ENCODE results near the gene TLDC2. TPM values are rescaled to one million over a fixed set of nuclear protein-coding genes. Genes with fewer than 3 reads are reported as not detected.

TLDC2 gene
- total and polyA plus RNA-seq, 2 of the 8 experiments (the other 6 are each of a cell fraction or from before 2014, with no cell fraction given) = 0.29 to 0.34 TPM

DNA sequence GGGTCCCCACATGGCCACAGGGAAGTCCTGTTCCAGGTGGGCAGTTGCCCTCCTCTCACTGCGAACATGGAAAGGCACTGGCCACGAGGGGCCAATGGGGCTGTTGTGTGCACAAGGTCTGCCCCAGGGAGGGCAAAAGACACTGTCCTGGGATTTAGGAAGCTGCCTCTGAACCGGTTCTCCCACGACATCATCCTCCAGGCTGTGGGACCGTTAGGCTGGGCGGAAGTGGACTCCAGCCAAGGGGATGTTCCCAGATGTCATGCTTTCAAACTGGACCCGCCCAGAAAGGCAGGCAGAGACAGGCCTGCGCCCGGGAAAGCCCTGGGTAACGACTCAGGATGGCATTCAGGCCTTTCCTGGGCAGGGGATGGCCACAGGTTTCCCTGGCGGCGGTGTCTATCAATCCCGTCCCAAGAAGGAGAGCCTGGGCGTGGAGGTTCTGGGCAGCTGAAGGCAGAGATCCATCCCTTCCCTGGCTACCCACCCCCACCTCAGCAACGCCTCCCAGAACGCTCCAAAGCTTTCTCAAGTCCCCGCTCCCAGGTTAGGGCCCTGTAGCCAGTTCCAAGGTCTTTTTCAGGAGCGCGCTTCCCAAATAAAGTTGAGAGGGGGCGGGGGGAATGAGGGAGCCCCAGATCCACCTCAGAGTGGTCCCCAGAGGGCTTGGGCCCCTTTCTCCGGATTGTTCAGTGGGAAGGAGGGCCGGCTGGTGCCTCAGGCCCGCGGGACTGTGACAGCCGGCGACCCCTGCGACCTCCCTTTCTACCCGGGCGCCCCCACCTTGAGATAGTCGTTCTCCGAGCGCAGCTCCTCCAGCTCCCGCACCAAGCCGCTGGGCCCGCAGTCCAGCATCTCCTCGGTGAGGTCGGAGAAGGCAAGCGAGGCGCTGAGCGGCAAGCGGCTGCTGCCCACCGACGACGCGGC is 13.8 kb upstream of the TLDC2 start:
- Histone ChIP-seq H3K56ac (replicated peaks; ENCODE audit: insufficient read length, low read depth, low read length) (no peak overlapping the region), H3K14ac (ENCODE audit: insufficient read length) (no peak overlapping the region), H2AFZ (ENCODE audit: low read length) (no peak overlapping the region), H2BK5ac (ENCODE audit: low read depth, low read length) (no peak overlapping the region), H2AK5ac (ENCODE audit: low read depth, low read length) (no peak overlapping the region), H4K8ac (ENCODE audit: extremely low read depth, insufficient read depth, low read length) (no peak overlapping the region; the same call in none of the 2 replicates), H2BK120ac (replicated peaks; ENCODE audit: low read depth, low read length) (no peak overlapping the region), H3K27me3 (replicated peaks in 1 of 4; ENCODE audit: control insufficient read depth in 3 of 4, extremely low read depth in 1 of 4, insufficient read depth in 3 of 4, low read length in 3 of 4) (peaks cover 0 to 10% (median 6%) of the 10 kb centered on the region in 4 experiments; a peak in 4 of 7 replicates), H3K4me1 (replicated peaks in 1 of 4; ENCODE audit: control insufficient read depth in 3 of 4, insufficient read depth in 4 of 4, low read length in 3 of 4) (peaks cover 3 to 23% (median 17%) of the 10 kb centered on the region in 4 experiments), H3K4me2 (ENCODE audit: insufficient read depth in 1 of 2, low read depth in 2 of 2, low read length in 2 of 2) (peak overlapping the region; percentile 70 to 85), H4K20me1 (replicated peaks in 1 of 2; ENCODE audit: control insufficient read depth in 1 of 2, insufficient read depth in 2 of 2, low read length in 2 of 2) (peaks cover 20% of the 10 kb centered on the region in 2 experiments), H2BK15ac (ENCODE audit: low read length) (no peak overlapping the region), H4K91ac (replicated peaks; ENCODE audit: insufficient read length, low read length) (no peak overlapping the region), H3K23ac (ENCODE audit: insufficient read length) (no peak overlapping the region), H3K79me1 (ENCODE audit: low read depth, low read length) (peaks cover 22% of the 10 kb centered on the region), H3K27ac (ENCODE audit: low read depth, low read length) (no peak overlapping the region), H2BK12ac (ENCODE audit: low read depth, low read length) (no peak overlapping the region), H3K36me3 (ENCODE audit: control insufficient read depth in 2 of 4, insufficient read depth in 4 of 4, low read length in 3 of 4) (0 out of 8 replicates have a peak, but pooled peaks cover 0 to 2% (median 0%) of the 10 kb centered on the region in 4 experiments), H3K9me3 (ENCODE audit: insufficient read depth in 2 of 2, low read depth in 1 of 2, low read length in 1 of 2) (no peaks in the 10 kb centered on the region), H3K9ac (replicated peaks in 1 of 4; ENCODE audit: extremely low read depth in 1 of 4, low read depth in 3 of 4, low read length in 3 of 4) (peak overlapping the region; percentile 34 to 91 (median 52); a peak in 6 of 7 replicates), H3K23me2 (ENCODE audit: low read depth, low read length) (peaks cover 15% of the 10 kb centered on the region; the same call in 1 of the 2 replicates), H3K4ac (replicated peaks; ENCODE audit: insufficient read length, low read depth, low read length) (no peak overlapping the region), H2BK20ac (ENCODE audit: low read length) (no peak overlapping the region), H3K79me2 (ENCODE audit: control insufficient read depth in 1 of 2, insufficient read depth in 2 of 2, low read length in 2 of 2) (peaks cover 0 to 37% of the 10 kb centered on the region in 2 experiments; a peak in 2 of 4 replicates), H3K18ac (ENCODE audit: extremely low read depth, low read length) (peak overlapping the region; percentile 3; the same call in 1 of the 2 replicates), H4K5ac (ENCODE audit: insufficient read length, low read depth, low read length) (no peak overlapping the region), H3K4me3 (ENCODE audit: extremely low read depth in 1 of 4, insufficient read depth in 2 of 4, low read depth in 3 of 4, low read length in 4 of 4) (peak overlapping the region; percentile 44 to 70 (median 50))
- FAIRE-seq (no peak), DNase-seq (ENCODE audit: low read depth in 1 of 2, low spot score in 2 of 2) (peak in 1 of 2 experiments; percentile 61)
- TF ChIP-seq ASH2L (IDR thresholded peaks at IDR 0.05; ENCODE audit: low read length) (peak; percentile 42), POLR2A (IDR thresholded peaks at IDR 0.05; ENCODE audit: control extremely low read depth in 1 of 2, low read depth in 2 of 2, low read length in 2 of 2) (peak in 1 of 2 experiments; percentile 54; a peak in 2 of 3 replicates), RFX5 (IDR thresholded peaks at IDR 0.05; ENCODE audit: borderline replicate concordance, low read depth, low read length) (no peak)
- 13% methylated on average over 41 of the region's 45 CpGs; no CpG with 5 or more reads in 1 of the 2 experiments for WGBS, 2 experiments (ENCODE audit: extremely low coverage in 1 of 2, insufficient coverage in 1 of 2, insufficient read length in 1 of 2, insufficient replicate concordance in 2 of 2, low coverage in 1 of 2, low lambda C conversion rate in 2 of 2, missing lambda C conversion rate in 1 of 2)
- POLR2A ChIA-PET (ENCODE audit: partially characterized antibody) = interaction anchor here (0.6 to 5.8 kb wide), 10 partner anchors 8 to 390 kb away, joined by 3 to 41 read pairs (median 4); partner anchors contain the start of gene DSN1
- CTCF ChIA-PET (ENCODE audit: partially characterized antibody) = interaction anchor here (0.6 to 5.9 kb wide), 14 partner anchors 15 to 250 kb away, joined by 3 to 41 read pairs (median 6); partner anchors contain the start of gene DSN1

All from H1 (cell line).